ENCODE results near the gene EID2. TPM values are rescaled to one million over a fixed set of nuclear protein-coding genes. Genes with fewer than 3 reads are reported as not detected.

EID2 gene
- total RNA-seq, 4 donors from 2014 or later = 5.9 to 13.4 (median 9.0) TPM

GRCh38 chr19:39509233-39509632 is 30.7 kb downstream of the EID2 start:
- TF ChIP-seq CTCF (IDR thresholded peaks at IDR 0.05; ENCODE audit: low read depth) = no peak

- TF ChIP-seq CTCF (IDR thresholded peaks at IDR 0.05; ENCODE audit: low read depth) = no peak
Observed at GRCh38 chr19:39508629-39509028, 31.3 kb downstream of the EID2 start.

- TF ChIP-seq CTCF (IDR thresholded peaks at IDR 0.05; ENCODE audit: low read depth) = no peak
Observed at GRCh38 chr19:39507715-39508364, 32.1 kb downstream of the EID2 start.

- no peak for TF ChIP-seq CTCF (IDR thresholded peaks at IDR 0.05; ENCODE audit: low read depth)
Observed at GRCh38 chr19:39506944-39507714, 32.8 kb downstream of the EID2 start.

GRCh38 chr19:39506598-39506943 is 33.4 kb downstream of the EID2 start:
- no peak for TF ChIP-seq CTCF (IDR thresholded peaks at IDR 0.05; ENCODE audit: low read depth)

GRCh38 chr19:39502640-39503417 is 37.1 kb downstream of the EID2 start:
- no peak for TF ChIP-seq CTCF (IDR thresholded peaks at IDR 0.05; ENCODE audit: low read depth)

- no peak for TF ChIP-seq CTCF (IDR thresholded peaks at IDR 0.05; ENCODE audit: low read depth)
Observed at GRCh38 chr19:39501340-39501739, 38.6 kb downstream of the EID2 start.
